Naive thymus-derived CD8-positive, alpha-beta T cell (primary cell): ENCODE results near the gene FCN1. TPM values are rescaled to one million over a fixed set of nuclear protein-coding genes. Genes with fewer than 3 reads are reported as not detected.
A peak's percentile ranks its signal among the peaks of the same experiment; 100 is the strongest.

Experiments used
- ATAC-seq, 2 donors: fragments of 150-1000 bp; cut with Tn5 transposase in 1 of 2; sonication (Bioruptor Pico), chemical (Tn5 transposase) in 1 of 2; 1 replicate in 1 of 2; 2 replicates in 1 of 2; pipeline ENCODE4 v1.10.0; 2021; ENCODE audit warnings: mild to moderate bottlenecking in 2 of 2, moderate library complexity in 2 of 2
- POLR2A ChIA-PET: fragments of 350-600 bp; sonication (Branson Sonifier 250); formaldehyde crosslinking; loops from one replicate; lab custom pipeline; 2021; ENCODE audit warnings: antibody characterized with exemption; lab: Charles Lee
- DNase-seq, 10 donors: peaks; one replicate each; pipeline versions ENCODE4 v3.0.0 to v3.0.0-alpha.2; 2020 to 2022
- H3K27ac Mint-ChIP-seq, 10 donors: one replicate each; pipeline ENCODE4 v1.8.0; 2020 to 2022; ENCODE audit warnings: mild to moderate bottlenecking in 10 of 10, mixed read lengths in 10 of 10, moderate library complexity in 4 of 10, inconsistent platforms in 1 of 10
- H3K27me3 Mint-ChIP-seq, 5 donors: one replicate each; pipeline ENCODE4 v1.8.0; 2021 to 2022; ENCODE audit warnings: mixed read lengths in 5 of 5
- H3K36me3 Mint-ChIP-seq, 3 donors: one replicate each; pipeline ENCODE4 v1.8.0; 2020 to 2022; ENCODE audit warnings: mixed read lengths in 3 of 3, mild to moderate bottlenecking in 2 of 3, inconsistent platforms in 1 of 3
- H3K4me1 Mint-ChIP-seq, 4 donors: one replicate each; pipeline ENCODE4 v1.8.0; 2021 to 2022; ENCODE audit warnings: mixed read lengths in 4 of 4
- H3K4me3 Mint-ChIP-seq, 10 donors: one replicate each; pipeline ENCODE4 v1.8.0; 2020 to 2022; ENCODE audit warnings: mild to moderate bottlenecking in 10 of 10, mixed read lengths in 10 of 10, moderate library complexity in 6 of 10, inconsistent platforms in 1 of 10
- H3K9me3 Mint-ChIP-seq, 9 donors: one replicate each; pipeline ENCODE4 v1.8.0; 2020 to 2022; ENCODE audit warnings: mixed read lengths in 9 of 9, mild to moderate bottlenecking in 3 of 9, inconsistent platforms in 1 of 9, moderate library complexity in 1 of 9
- polyA plus RNA-seq, 3 donors: library from polyadenylated mRNA; unstranded; fragments of 300-500 nt; fragmentation: Illumina TruSeq; gene quantifications; one replicate each; pipeline ENCODE4 v1.2.3, GENCODE V29; 2021
- total RNA-seq, 8 experiments: library from RNA in 2 of 8; stranded (reverse) in 2 of 8; gene quantifications; one replicate each; pipeline ENCODE4 v1.2.3 and lab custom pipeline; 2021 to 2026

The FCN1 gene
- total and polyA plus RNA-seq, 5 experiments from 2014 or later: 0.59 to 3.1 (median 1.3) TPM

GRCh38 chr9:134896834-134897583 is 20.7 kb downstream of the FCN1 start:
- H3K4me3 Mint-ChIP-seq: no peak overlapping the region
- ATAC-seq: no peak
- H3K4me1 Mint-ChIP-seq: no peaks in the 10 kb centered on the region
- POLR2A ChIA-PET: no interaction called here
- peaks cover 0 to 25% (median 13%) of the 10 kb centered on the region in 9 donors for H3K9me3 Mint-ChIP-seq
- no peak for DNase-seq
- H3K27me3 Mint-ChIP-seq: peaks cover 12 to 26% (median 16%) of the 10 kb centered on the region in 5 donors
- H3K36me3 Mint-ChIP-seq: peaks cover 0 to 22% (median 2%) of the 10 kb centered on the region in 3 donors
- H3K27ac Mint-ChIP-seq: no peak overlapping the region

DNA sequence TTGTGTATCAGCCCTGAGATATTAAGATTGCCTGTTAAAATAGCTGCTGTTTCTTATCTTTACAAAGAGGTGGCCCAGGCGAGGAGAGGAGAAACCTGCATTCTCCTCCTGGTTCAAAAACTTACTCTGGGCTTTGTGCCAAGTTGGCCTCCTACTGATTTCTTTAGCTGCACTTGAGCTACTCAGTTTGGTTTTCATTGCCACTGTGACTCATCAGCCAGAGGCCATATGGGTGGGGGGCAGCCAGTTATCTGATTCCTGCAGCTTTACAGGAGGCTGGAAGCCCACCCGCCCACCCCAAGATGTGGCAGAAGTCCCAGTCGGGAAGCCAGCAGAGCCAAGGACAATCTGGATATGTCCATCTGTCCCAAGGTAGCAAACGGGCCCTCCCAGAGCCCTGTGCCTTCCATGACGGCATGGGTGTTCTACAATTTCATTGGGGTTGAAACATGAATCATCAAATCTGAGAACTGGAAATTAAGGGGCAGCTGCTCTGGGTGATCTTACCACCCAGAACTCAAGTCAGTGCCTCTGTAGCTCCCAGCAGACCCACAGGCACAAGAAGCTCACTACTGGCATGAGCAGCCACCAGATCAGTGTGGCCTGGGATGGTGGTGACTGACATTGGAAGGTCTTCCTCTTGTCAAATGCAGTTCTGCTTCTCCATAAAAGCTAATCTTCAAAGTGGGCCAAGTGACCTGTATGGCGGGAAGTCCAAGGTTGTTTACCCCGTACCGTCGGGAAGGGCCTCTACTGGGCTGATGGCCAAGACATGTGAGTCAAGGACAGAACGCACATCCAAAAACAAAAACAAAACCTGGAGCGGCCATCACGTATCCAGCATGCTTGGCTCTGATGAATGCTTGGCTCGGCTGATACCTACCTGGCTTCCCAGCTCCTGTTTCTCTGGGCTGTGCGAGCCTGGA is 21.5 kb downstream of the FCN1 start:
- Mint-ChIP-seq H3K36me3 (peaks cover 0 to 22% (median 2%) of the 10 kb centered on the region in 3 donors), H3K27ac (no peak overlapping the region), H3K4me1 (peaks cover 0 to 4% (median 0%) of the 10 kb centered on the region in 4 donors), H3K4me3 (no peak overlapping the region), H3K9me3 (peaks cover 0 to 25% (median 13%) of the 10 kb centered on the region in 9 donors), H3K27me3 (peaks cover 13 to 29% (median 17%) of the 10 kb centered on the region in 5 donors)
- POLR2A ChIA-PET: no interaction called here
- ATAC-seq: no peak
- DNase-seq: no peak

- Mint-ChIP-seq H3K27me3 (peaks cover 15 to 31% (median 17%) of the 10 kb centered on the region in 5 donors), H3K4me3 (no peak overlapping the region), H3K9me3 (peaks cover 0 to 25% (median 13%) of the 10 kb centered on the region in 9 donors), H3K4me1 (peaks cover 0 to 8% (median 0%) of the 10 kb centered on the region in 4 donors), H3K27ac (no peak overlapping the region), H3K36me3 (peaks cover 0 to 22% (median 2%) of the 10 kb centered on the region in 3 donors)
- no peak for ATAC-seq
- DNase-seq: no peak
- POLR2A ChIA-PET: no interaction called here
These were observed 22.2 kb downstream of the FCN1 start for GRCh38 chr9:134895567-134895907.

DNA sequence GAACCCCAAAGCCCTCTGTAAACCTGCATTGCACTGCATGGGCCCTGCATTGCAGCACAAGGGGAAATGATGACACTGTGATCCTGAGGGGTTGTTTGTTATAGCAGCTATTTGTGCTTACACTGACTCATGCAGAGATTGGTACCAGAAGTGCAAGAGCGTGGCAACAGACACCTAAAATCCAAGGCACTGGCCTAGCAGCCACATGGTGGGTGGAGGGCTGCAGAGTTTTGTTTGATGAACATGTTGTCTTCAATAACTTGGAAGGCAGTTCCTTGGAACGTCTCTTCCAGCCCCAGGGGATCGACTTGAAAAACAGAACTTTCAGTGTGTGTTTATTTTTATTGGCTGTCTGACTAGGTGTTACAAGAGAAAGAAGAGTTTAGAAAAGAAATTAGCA is 22.6 kb downstream of the FCN1 start:
- peaks cover 0 to 8% (median 0%) of the 10 kb centered on the region in 4 donors for H3K4me1 Mint-ChIP-seq
- ATAC-seq (no peak), DNase-seq (peak in 1 of 10 donors; percentile 5)
- no peak overlapping the region for H3K27ac Mint-ChIP-seq
- H3K36me3 Mint-ChIP-seq: peaks cover 0 to 18% (median 2%) of the 10 kb centered on the region in 3 donors
- H3K27me3 Mint-ChIP-seq: peaks cover 15 to 31% (median 17%) of the 10 kb centered on the region in 5 donors
- H3K4me3 Mint-ChIP-seq: no peak overlapping the region
- H3K9me3 Mint-ChIP-seq: peaks cover 0 to 20% (median 12%) of the 10 kb centered on the region in 9 donors
- POLR2A ChIA-PET: no interaction called here

- DNase-seq: peak in 1 of 10 donors; percentile 13
- H3K4me1 Mint-ChIP-seq: peaks cover 0 to 8% (median 0%) of the 10 kb centered on the region in 4 donors
- peaks cover 0 to 13% (median 7%) of the 10 kb centered on the region in 9 donors for H3K9me3 Mint-ChIP-seq
- peaks cover 0 to 14% (median 2%) of the 10 kb centered on the region in 3 donors for H3K36me3 Mint-ChIP-seq
- H3K27ac Mint-ChIP-seq: no peak overlapping the region
- no peak overlapping the region for H3K4me3 Mint-ChIP-seq
- POLR2A ChIA-PET: no interaction called here
- H3K27me3 Mint-ChIP-seq: peaks cover 13 to 31% (median 17%) of the 10 kb centered on the region in 5 donors
- ATAC-seq: no peak
These were observed 23.4 kb downstream of the FCN1 start for GRCh38 chr9:134894136-134894860.

- Mint-ChIP-seq H3K9me3 (peaks cover 0 to 4% (median 0%) of the 10 kb centered on the region in 9 donors), H3K27me3 (peaks cover 11 to 31% (median 16%) of the 10 kb centered on the region in 5 donors), H3K4me3 (peak overlapping the region in 1 of 10 donors; percentile 10), H3K4me1 (peaks cover 0 to 8% (median under 1%) of the 10 kb centered on the region in 4 donors), H3K36me3 (peaks cover 0 to 6% (median 0%) of the 10 kb centered on the region in 3 donors), H3K27ac (no peak overlapping the region)
- DNase-seq: peak in 1 of 10 donors; percentile 7
- no peak for ATAC-seq
- POLR2A ChIA-PET: no interaction called here
These were observed 24.8 kb downstream of the FCN1 start for GRCh38 chr9:134892820-134893420.

DNA sequence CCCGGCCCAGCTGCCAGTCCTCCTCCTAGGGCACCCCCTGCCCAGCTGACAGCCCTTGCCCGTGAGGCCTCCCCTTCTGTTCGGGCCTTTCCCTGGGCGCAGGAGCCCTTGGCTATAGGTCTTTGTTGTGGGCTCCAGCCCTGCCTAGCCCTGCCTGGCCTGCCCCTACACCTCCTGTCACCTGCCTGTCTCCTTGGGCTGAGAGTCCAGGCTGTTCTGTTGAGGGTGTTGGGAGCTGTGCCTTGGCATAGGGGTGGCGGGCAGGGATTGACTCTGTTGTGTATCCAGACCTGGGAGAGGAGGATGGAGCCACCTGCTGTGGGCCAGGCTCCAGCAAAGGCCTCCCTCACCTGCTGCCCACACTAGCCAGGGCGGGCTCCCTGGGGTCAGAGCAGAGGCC is 25.5 kb downstream of the FCN1 start:
- DNase-seq: peak in 1 of 10 donors; percentile 10
- H3K4me1 Mint-ChIP-seq: peaks cover 0 to 11% (median 2%) of the 10 kb centered on the region in 4 donors
- POLR2A ChIA-PET: no interaction called here
- H3K36me3 Mint-ChIP-seq: peaks cover 0 to 6% (median 0%) of the 10 kb centered on the region in 3 donors
- H3K4me3 Mint-ChIP-seq: no peak overlapping the region
- no peak overlapping the region for H3K27ac Mint-ChIP-seq
- no peak for ATAC-seq
- peaks cover 10 to 31% (median 18%) of the 10 kb centered on the region in 5 donors for H3K27me3 Mint-ChIP-seq
- H3K9me3 Mint-ChIP-seq: peaks cover 0 to 2% (median 0%) of the 10 kb centered on the region in 9 donors

DNA sequence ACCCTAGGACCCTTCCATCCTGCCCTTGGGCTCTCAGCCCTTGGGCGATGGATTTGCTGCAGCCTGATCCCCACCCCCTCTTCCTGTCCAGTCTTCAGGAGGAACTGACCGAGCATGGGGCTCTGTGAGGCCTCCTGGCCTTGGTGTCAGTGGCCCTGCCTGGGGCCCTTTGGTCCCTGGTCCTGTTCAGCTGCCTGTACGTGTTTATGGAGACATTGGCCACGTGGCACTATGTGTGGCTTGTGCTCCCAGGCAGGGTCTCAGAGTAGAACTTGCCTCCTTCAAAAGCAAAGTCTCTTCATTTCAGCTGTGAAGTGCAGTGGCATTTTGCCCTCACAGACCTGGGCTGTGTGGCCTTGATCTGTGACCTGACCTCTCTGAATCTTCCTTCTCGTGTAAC is 26.0 kb downstream of the FCN1 start:
- Mint-ChIP-seq H3K4me3 (no peak overlapping the region), H3K27me3 (peaks cover 10 to 31% (median 17%) of the 10 kb centered on the region in 5 donors), H3K4me1 (peaks cover 0 to 11% (median 3%) of the 10 kb centered on the region in 4 donors), H3K27ac (no peak overlapping the region), H3K36me3 (peaks cover 0 to 6% (median 0%) of the 10 kb centered on the region in 3 donors), H3K9me3 (peaks cover 0 to 2% (median 0%) of the 10 kb centered on the region in 9 donors)
- DNase-seq (peak in 1 of 10 donors; percentile 16), ATAC-seq (no peak)
- POLR2A ChIA-PET: no interaction called here

DNA sequence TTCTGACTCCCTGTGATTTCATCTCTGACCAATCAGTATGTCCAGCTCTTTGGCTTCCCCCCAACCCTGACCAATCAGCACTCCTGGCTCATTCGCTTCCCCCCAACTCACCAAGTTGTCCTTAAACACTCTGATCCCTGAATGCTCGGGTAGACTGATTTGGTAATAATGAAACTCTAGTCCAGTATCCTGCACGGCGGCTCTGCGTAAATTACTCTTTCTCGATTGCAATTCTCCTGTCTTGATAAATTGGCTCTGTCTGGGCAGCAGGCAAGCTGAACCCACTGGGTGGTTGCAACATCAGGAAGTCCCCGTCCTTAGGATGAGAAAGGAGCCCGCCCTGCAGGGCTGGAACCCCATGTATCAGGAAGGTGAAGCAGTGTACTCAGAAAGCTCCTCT is 26.7 kb downstream of the FCN1 start:
- POLR2A ChIA-PET: no interaction called here
- no peak for ATAC-seq
- DNase-seq: peak in 1 of 10 donors; percentile 11
- H3K36me3 Mint-ChIP-seq: peaks cover 0 to 6% (median 0%) of the 10 kb centered on the region in 3 donors
- H3K27me3 Mint-ChIP-seq: peaks cover 12 to 35% (median 20%) of the 10 kb centered on the region in 5 donors
- no peak overlapping the region for H3K4me3 Mint-ChIP-seq
- peaks cover 0 to 2% (median 0%) of the 10 kb centered on the region in 9 donors for H3K9me3 Mint-ChIP-seq
- H3K27ac Mint-ChIP-seq: no peak overlapping the region
- H3K4me1 Mint-ChIP-seq: peaks cover 0 to 11% (median 3%) of the 10 kb centered on the region in 4 donors

- no peak overlapping the region for H3K27ac Mint-ChIP-seq
- ATAC-seq: no peak
These were observed 27.6 kb downstream of the FCN1 start for GRCh38 chr9:134890155-134890495.

DNA sequence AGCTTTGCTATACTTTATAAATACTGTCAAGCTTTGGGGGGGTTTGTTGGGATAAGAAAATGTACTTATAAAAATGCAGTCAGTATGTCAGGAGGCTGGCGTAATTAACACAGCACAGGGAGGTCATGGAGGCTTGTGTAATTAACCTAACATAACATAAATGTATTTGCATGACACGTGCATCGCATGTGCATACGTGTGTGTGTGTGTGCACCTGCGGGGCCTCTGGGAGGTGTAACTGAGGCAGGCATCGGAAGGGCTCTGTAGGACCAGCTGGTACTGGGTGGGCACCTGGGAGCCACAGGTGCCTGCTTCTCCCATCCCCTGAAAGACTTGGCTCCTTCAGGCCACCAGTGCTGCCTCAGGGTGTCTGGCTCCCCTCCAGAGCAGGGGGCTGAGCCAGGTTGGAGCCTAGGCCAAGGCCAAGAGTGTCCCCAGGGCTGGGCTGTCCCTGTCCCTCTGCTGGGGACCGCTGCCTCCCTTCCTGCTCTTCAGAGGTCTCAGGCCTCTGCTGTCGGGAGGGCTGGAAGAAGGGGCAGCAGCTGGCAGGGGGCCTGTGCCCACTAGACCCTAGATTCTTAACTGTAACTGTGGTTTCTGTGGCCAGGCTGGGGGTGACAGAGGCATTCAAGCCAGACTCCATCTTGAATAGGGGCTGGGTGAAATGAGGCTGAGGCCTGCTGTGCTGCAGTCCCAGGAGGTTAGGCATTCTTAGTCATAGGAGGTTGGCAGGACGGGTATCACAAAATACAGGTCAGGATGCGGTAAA is 28.1 kb downstream of the FCN1 start:
- peaks cover 0 to 11% (median 3%) of the 10 kb centered on the region in 4 donors for H3K4me1 Mint-ChIP-seq
- H3K9me3 Mint-ChIP-seq: no peaks in the 10 kb centered on the region
- no peaks in the 10 kb centered on the region for H3K36me3 Mint-ChIP-seq
- POLR2A ChIA-PET: no interaction called here
- peaks cover 9 to 38% (median 15%) of the 10 kb centered on the region in 5 donors for H3K27me3 Mint-ChIP-seq
- H3K4me3 Mint-ChIP-seq: no peak overlapping the region
- H3K27ac Mint-ChIP-seq: no peak overlapping the region
- ATAC-seq (no peak), DNase-seq (peak in 1 of 10 donors; percentile 8)

More at GRCh38 chr9:134890155-134890495, 27.6 kb downstream of the FCN1 start:
- Mint-ChIP-seq H3K9me3 (no peaks in the 10 kb centered on the region), H3K4me3 (no peak overlapping the region), H3K36me3 (peaks cover 0 to 2% (median 0%) of the 10 kb centered on the region in 3 donors), H3K27me3 (peaks cover 10 to 38% (median 19%) of the 10 kb centered on the region in 5 donors), H3K4me1 (peaks cover 0 to 11% (median 3%) of the 10 kb centered on the region in 4 donors)
- DNase-seq: no peak
- POLR2A ChIA-PET: no interaction called here
